Fibroblast of mammary gland (primary cell): ENCODE measurements around the gene FGF12.

Experiments
- DNase-seq: peaks from one replicate; pipeline ENCODE4 v3.0.0-alpha.2; 2010; ENCODE audit warnings: low read depth
- H3K4me3 ChIP-seq: 2 replicates; pipeline ENCODE4 v1.5.1; 2011; ENCODE audit warnings: low read depth, mild to moderate bottlenecking, low read length, moderate library complexity; ENCODE audit not compliant: control insufficient read depth
- CTCF ChIP-seq: conservative IDR thresholded peaks from 2 replicates; pipeline ENCODE4 v1.5.1; 2011; ENCODE audit warnings: low read depth, low read length, inconsistent platforms; ENCODE audit not compliant: control insufficient read depth, insufficient read depth

Gene FGF12

GRCh38 chr3:192494174-192494573 lies 233.2 kb downstream of the FGF12 start:
- H3K4me3 ChIP-seq = no peak overlapping the region
- no peak for DNase-seq
- TF ChIP-seq CTCF = no peak

GRCh38 chr3:192490720-192491119 lies 236.6 kb downstream of the FGF12 start:
- peak; percentile 33 for DNase-seq
- no peak overlapping the region for H3K4me3 ChIP-seq
- no peak for TF ChIP-seq CTCF

- DNase-seq = no peak
- no peak overlapping the region for H3K4me3 ChIP-seq
- no peak for TF ChIP-seq CTCF
These were observed 237.8 kb downstream of the FGF12 start for GRCh38 chr3:192489579-192489978.

- no peak for DNase-seq
- H3K4me3 ChIP-seq = no peak overlapping the region
- no peak for TF ChIP-seq CTCF
These were observed 240.3 kb downstream of the FGF12 start for GRCh38 chr3:192487033-192487432.

GRCh38 chr3:192482809-192483208 lies 244.5 kb downstream of the FGF12 start:
- DNase-seq = peak; percentile 29
- no peak overlapping the region for H3K4me3 ChIP-seq
- no peak for TF ChIP-seq CTCF

- H3K4me3 ChIP-seq = no peak overlapping the region
- peak; percentile 63 for DNase-seq
These were observed 244.9 kb downstream of the FGF12 start for GRCh38 chr3:192482391-192482790.

More at GRCh38 chr3:192482391-192482790, 244.9 kb downstream of the FGF12 start:
- no peak for TF ChIP-seq CTCF
